ENCODE data around the gene PRR23E. TPM values are rescaled to one million over a fixed set of nuclear protein-coding genes. Genes with fewer than 3 reads are reported as not detected.

PRR23E gene
- total RNA-seq, 1 experiment from 2014 or later: not detected

- DNase-seq: no peak
- no peaks in the 10 kb centered on the region for H3K27me3 ChIP-seq (ENCODE audit: control insufficient read depth, insufficient read depth, low read length)
- H3K36me3 ChIP-seq (replicated peaks; ENCODE audit: control insufficient read depth, insufficient read depth, low read length): no peaks in the 10 kb centered on the region
- no peak overlapping the region for H3K4me3 ChIP-seq (ENCODE audit: insufficient read depth, low read depth, low read length)
These were observed 20.7 kb upstream of the PRR23E start for GRCh38 chr3:127172211-127172610.

- H3K4me3 ChIP-seq (ENCODE audit: insufficient read depth, low read depth, low read length): no peak overlapping the region
- no peaks in the 10 kb centered on the region for H3K27me3 ChIP-seq (ENCODE audit: control insufficient read depth, insufficient read depth, low read length)
- H3K36me3 ChIP-seq (replicated peaks; ENCODE audit: control insufficient read depth, insufficient read depth, low read length): no peaks in the 10 kb centered on the region
- peak; percentile 69 for DNase-seq
These were observed 20.0 kb upstream of the PRR23E start for GRCh38 chr3:127172781-127173515.

GRCh38 chr3:127173516-127174166 lies 19.3 kb upstream of the PRR23E start:
- Histone ChIP-seq H3K27me3 (ENCODE audit: control insufficient read depth, insufficient read depth, low read length) (no peaks in the 10 kb centered on the region), H3K4me3 (ENCODE audit: insufficient read depth, low read depth, low read length) (no peak overlapping the region), H3K36me3 (replicated peaks; ENCODE audit: control insufficient read depth, insufficient read depth, low read length) (no peaks in the 10 kb centered on the region)
- DNase-seq: no peak

- Histone ChIP-seq H3K27me3 (ENCODE audit: control insufficient read depth, insufficient read depth, low read length) (no peaks in the 10 kb centered on the region), H3K4me3 (ENCODE audit: insufficient read depth, low read depth, low read length) (no peak overlapping the region), H3K36me3 (replicated peaks; ENCODE audit: control insufficient read depth, insufficient read depth, low read length) (no peaks in the 10 kb centered on the region)
- DNase-seq: no peak
These were observed 18.6 kb upstream of the PRR23E start for GRCh38 chr3:127174284-127174683.

- Histone ChIP-seq H3K4me3 (ENCODE audit: insufficient read depth, low read depth, low read length) (no peak overlapping the region), H3K27me3 (ENCODE audit: control insufficient read depth, insufficient read depth, low read length) (no peaks in the 10 kb centered on the region), H3K36me3 (replicated peaks; ENCODE audit: control insufficient read depth, insufficient read depth, low read length) (no peaks in the 10 kb centered on the region)
- no peak for DNase-seq
These were observed 18.2 kb upstream of the PRR23E start for GRCh38 chr3:127174715-127175140.

GRCh38 chr3:127175272-127175671 lies 17.7 kb upstream of the PRR23E start:
- DNase-seq: no peak

GRCh38 chr3:127177226-127177625 lies 15.7 kb upstream of the PRR23E start:
- Histone ChIP-seq H3K36me3 (replicated peaks; ENCODE audit: control insufficient read depth, insufficient read depth, low read length) (no peaks in the 10 kb centered on the region), H3K27me3 (ENCODE audit: control insufficient read depth, insufficient read depth, low read length) (no peaks in the 10 kb centered on the region), H3K4me3 (ENCODE audit: insufficient read depth, low read depth, low read length) (no peak overlapping the region)
- DNase-seq: no peak

More at GRCh38 chr3:127175272-127175671, 17.7 kb upstream of the PRR23E start:
- H3K27me3 ChIP-seq (ENCODE audit: control insufficient read depth, insufficient read depth, low read length): no peaks in the 10 kb centered on the region
- H3K4me3 ChIP-seq (ENCODE audit: insufficient read depth, low read depth, low read length): no peak overlapping the region
- H3K36me3 ChIP-seq (replicated peaks; ENCODE audit: control insufficient read depth, insufficient read depth, low read length): no peaks in the 10 kb centered on the region

GRCh38 chr3:127180859-127181258 lies 12.1 kb upstream of the PRR23E start:
- H3K4me3 ChIP-seq (ENCODE audit: insufficient read depth, low read depth, low read length): no peak overlapping the region
- H3K36me3 ChIP-seq (replicated peaks; ENCODE audit: control insufficient read depth, insufficient read depth, low read length): no peaks in the 10 kb centered on the region
- H3K27me3 ChIP-seq (ENCODE audit: control insufficient read depth, insufficient read depth, low read length): no peaks in the 10 kb centered on the region
- DNase-seq: no peak

- Histone ChIP-seq H3K36me3 (replicated peaks; ENCODE audit: control insufficient read depth, insufficient read depth, low read length) (no peaks in the 10 kb centered on the region), H3K4me3 (ENCODE audit: insufficient read depth, low read depth, low read length) (no peak overlapping the region), H3K27me3 (ENCODE audit: control insufficient read depth, insufficient read depth, low read length) (no peaks in the 10 kb centered on the region)
- peak; percentile 42 for DNase-seq
These were observed 10.5 kb upstream of the PRR23E start for GRCh38 chr3:127182431-127182830.

- no peaks in the 10 kb centered on the region for H3K36me3 ChIP-seq (replicated peaks; ENCODE audit: control insufficient read depth, insufficient read depth, low read length)
- no peak overlapping the region for H3K4me3 ChIP-seq (ENCODE audit: insufficient read depth, low read depth, low read length)
- peak; percentile 81 for DNase-seq
- no peaks in the 10 kb centered on the region for H3K27me3 ChIP-seq (ENCODE audit: control insufficient read depth, insufficient read depth, low read length)
These were observed 9.8 kb upstream of the PRR23E start for GRCh38 chr3:127182848-127183714.

- Histone ChIP-seq H3K27me3 (ENCODE audit: control insufficient read depth, insufficient read depth, low read length) (no peaks in the 10 kb centered on the region), H3K4me3 (ENCODE audit: insufficient read depth, low read depth, low read length) (no peak overlapping the region), H3K36me3 (replicated peaks; ENCODE audit: control insufficient read depth, insufficient read depth, low read length) (no peaks in the 10 kb centered on the region)
- DNase-seq: peak; percentile 33
These were observed 8.7 kb upstream of the PRR23E start for GRCh38 chr3:127183931-127184869.

- Histone ChIP-seq H3K4me3 (ENCODE audit: insufficient read depth, low read depth, low read length) (no peak overlapping the region), H3K27me3 (ENCODE audit: control insufficient read depth, insufficient read depth, low read length) (no peaks in the 10 kb centered on the region), H3K36me3 (replicated peaks; ENCODE audit: control insufficient read depth, insufficient read depth, low read length) (no peaks in the 10 kb centered on the region)
- peak; percentile 45 for DNase-seq
These were observed 8.1 kb upstream of the PRR23E start for GRCh38 chr3:127184870-127185216.

- DNase-seq: no peak
- no peaks in the 10 kb centered on the region for H3K27me3 ChIP-seq (ENCODE audit: control insufficient read depth, insufficient read depth, low read length)
- H3K36me3 ChIP-seq (replicated peaks; ENCODE audit: control insufficient read depth, insufficient read depth, low read length): no peaks in the 10 kb centered on the region
- no peak overlapping the region for H3K4me3 ChIP-seq (ENCODE audit: insufficient read depth, low read depth, low read length)
These were observed 7.7 kb upstream of the PRR23E start for GRCh38 chr3:127185268-127185667.
